Left colon (tissue), 2 donors: ENCODE results near the gene CMIP. TPM values are rescaled to one million over a fixed set of nuclear protein-coding genes. Genes with fewer than 3 reads are reported as not detected.

ENCODE experiments used
- ATAC-seq: fragments of 200-7000 bp; cut with Tn5 transposase; one replicate; pipeline ENCODE4 v1.9.1; 2020; ENCODE audit warnings: mild to moderate bottlenecking, moderate library complexity
- DNase-seq, 2 donors: peaks; one replicate each; pipeline ENCODE4 v3.0.0-alpha.2; 2020
- intact Hi-C, 2 donors: fragments of 100-400 bp; cut with DNase I in 1 of 2; cut with micrococcal nuclease in 1 of 2; formaldehyde crosslinking; loops; one replicate each; pipeline versions ENCODE4 v1.11.2 to v1.14.0; 2022; cut with DNase I, micrococcal nuclease
- total RNA-seq, 2 donors: library from RNA; stranded (reverse); fragmentation: NEBNext Ultra II Directional; extraction: Animal tissue kit (Norgen Biotek cat#: 25700); gene quantifications; one replicate each; pipeline ENCODE4 v1.2.1, GENCODE V29; 2021
- donor health status: DM: no; HTN: no; CAD: no.
- donor health status: DM: yes; HTN: yes; CAD: no.

Gene CMIP
- total RNA-seq, 2 donors from 2014 or later: 81.8 to 84.5 TPM

- intact Hi-C loops: no loop called here
- ATAC-seq (no peak), DNase-seq (no peak)
Measured at GRCh38 chr16:81713295-81713772, 268.7 kb downstream of the CMIP start.

GRCh38 chr16:81713796-81714195, 269.2 kb downstream of the CMIP start:
- ATAC-seq (no peak), DNase-seq (no peak)
- intact Hi-C loops: no loop called here

- ATAC-seq (no peak), DNase-seq (no peak)
- intact Hi-C loops: no loop called here
Measured at GRCh38 chr16:81714583-81714982, 270.0 kb downstream of the CMIP start.

- ATAC-seq (peak; percentile 68), DNase-seq (no peak)
- intact Hi-C loops: no loop called here
Measured at GRCh38 chr16:81715358-81716196, 271.0 kb downstream of the CMIP start.

GRCh38 chr16:81716478-81717225, 272.0 kb downstream of the CMIP start:
- no peak for DNase-seq
- intact Hi-C loops: no loop called here
- ATAC-seq: no peak

GRCh38 chr16:81717662-81718189, 273.1 kb downstream of the CMIP start:
- intact Hi-C loops: no loop called here
- DNase-seq (no peak), ATAC-seq (no peak)

GRCh38 chr16:81718637-81719036, 274.0 kb downstream of the CMIP start:
- DNase-seq (no peak), ATAC-seq (no peak)
- intact Hi-C loops: no loop called here

GRCh38 chr16:81719993-81720392, 275.4 kb downstream of the CMIP start:
- DNase-seq: no peak
- intact Hi-C loops: loop anchor here (5.0 to 10.0 kb wide), 4 partner anchors 95 to 355 kb away; no protein-coding TSS in a partner anchor

GRCh38 chr16:81720973-81721906, 276.6 kb downstream of the CMIP start:
- DNase-seq (no peak), ATAC-seq (no peak)
- intact Hi-C loops: loop anchor here (5.0 to 10.0 kb wide), 4 partner anchors 96 to 356 kb away; no protein-coding TSS in a partner anchor

More at GRCh38 chr16:81719993-81720392, 275.4 kb downstream of the CMIP start:
- ATAC-seq: no peak

GRCh38 chr16:81723098-81723723, 278.6 kb downstream of the CMIP start:
- ATAC-seq: peak; percentile 94
- no peak for DNase-seq
- intact Hi-C loops: loop anchor here (5.0 to 10.0 kb wide), 4 partner anchors 98 to 358 kb away; no protein-coding TSS in a partner anchor

GRCh38 chr16:81728435-81728834, 283.8 kb downstream of the CMIP start:
- DNase-seq: no peak
- ATAC-seq: no peak
- intact Hi-C loops: loop anchor here (10.0 kb wide), 3 partner anchors 104 to 364 kb away; no protein-coding TSS in a partner anchor

- intact Hi-C loops: loop anchor here (10.0 kb wide), 3 partner anchors 105 to 365 kb away; no protein-coding TSS in a partner anchor
- ATAC-seq (no peak), DNase-seq (no peak)
Measured at GRCh38 chr16:81729451-81729850, 284.8 kb downstream of the CMIP start.

GRCh38 chr16:81730090-81731051, 285.8 kb downstream of the CMIP start:
- intact Hi-C loops: loop anchor here in 1 of 2 donors (10.0 kb wide), 1 partner anchor 526 kb away; no protein-coding TSS in a partner anchor
- ATAC-seq (peak; percentile 91), DNase-seq (peak; percentile 88 to 90)

GRCh38 chr16:81731649-81732048, 287.0 kb downstream of the CMIP start:
- DNase-seq (no peak), ATAC-seq (no peak)
- intact Hi-C loops: loop anchor here in 1 of 2 donors (10.0 kb wide), 1 partner anchor 527 kb away; no protein-coding TSS in a partner anchor

GRCh38 chr16:81732699-81733098, 288.1 kb downstream of the CMIP start:
- DNase-seq: no peak
- intact Hi-C loops: loop anchor here in 1 of 2 donors (10.0 kb wide), 1 partner anchor 528 kb away; no protein-coding TSS in a partner anchor
- ATAC-seq: no peak

- DNase-seq (no peak), ATAC-seq (no peak)
- intact Hi-C loops: loop anchor here in 1 of 2 donors (10.0 kb wide), 1 partner anchor 528 kb away; no protein-coding TSS in a partner anchor
Measured at GRCh38 chr16:81733295-81733694, 288.7 kb downstream of the CMIP start.
